H9 (cell line): ENCODE measurements around the gene NPTX1. TPM values are rescaled to one million over a fixed set of nuclear protein-coding genes. Genes with fewer than 3 reads are reported as not detected.

Source experiments
- DNase-seq: peaks from one replicate; pipeline ENCODE4 v3.0.0-alpha.2; 2017
- H2AFZ ChIP-seq: one replicate; pipeline ENCODE4 v1.6.1; 2013; ENCODE audit warnings: mild to moderate bottlenecking, low read length, control low read depth, moderate library complexity
- H2AK5ac ChIP-seq: 2 replicates; pipeline ENCODE4 v1.6.1; 2013; ENCODE audit warnings: low read length, control low read depth, mixed read lengths; ENCODE audit not compliant: insufficient read length
- H2BK120ac ChIP-seq: one replicate; pipeline ENCODE4 v1.6.1; 2013; ENCODE audit warnings: low read depth, mild to moderate bottlenecking, low read length, control low read depth, inconsistent platforms; ENCODE audit not compliant: poor library complexity, severe bottlenecking
- H2BK12ac ChIP-seq: 2 replicates; pipeline ENCODE4 v1.6.1; 2013; ENCODE audit warnings: low read length, control low read depth, mixed read lengths, low read depth; ENCODE audit not compliant: insufficient read length
- H2BK15ac ChIP-seq: 2 replicates; pipeline ENCODE4 v1.6.1; 2013; ENCODE audit warnings: low read depth, low read length, control low read depth
- H2BK20ac ChIP-seq: one replicate; pipeline ENCODE4 v1.6.1; 2013; ENCODE audit warnings: low read depth, mild to moderate bottlenecking, low read length, control low read depth, inconsistent platforms; ENCODE audit not compliant: poor library complexity, severe bottlenecking
- H2BK5ac ChIP-seq: 2 replicates; pipeline ENCODE4 v1.6.1; 2013; ENCODE audit warnings: low read length, control low read depth, mixed read lengths; ENCODE audit not compliant: insufficient read length
- H3K14ac ChIP-seq: 2 replicates; pipeline ENCODE4 v1.6.1; 2013; ENCODE audit warnings: low read length, control low read depth; ENCODE audit not compliant: insufficient read depth
- H3K18ac ChIP-seq: 2 replicates; pipeline ENCODE4 v1.6.1; 2013; ENCODE audit warnings: low read depth, mild to moderate bottlenecking, mixed read lengths, low read length, control low read depth; ENCODE audit not compliant: insufficient read length
- H3K23ac ChIP-seq: 2 replicates; pipeline ENCODE4 v1.6.1; 2013; ENCODE audit warnings: low read length, control low read depth, mixed read lengths, low read depth; ENCODE audit not compliant: insufficient read length
- H3K23me2 ChIP-seq: 2 replicates; pipeline ENCODE4 v1.6.1; 2013; ENCODE audit warnings: low read depth, mild to moderate bottlenecking, mixed read lengths, low read length, control low read depth; ENCODE audit not compliant: insufficient read length, poor library complexity, severe bottlenecking
- H3K27ac ChIP-seq: 2 replicates; pipeline ENCODE4 v1.5.1; 2013; ENCODE audit warnings: low read length, control low read depth, mixed read lengths, low read depth; ENCODE audit not compliant: insufficient read length
- H3K27me3 ChIP-seq: 2 replicates; pipeline ENCODE4 v1.6.1; 2013; ENCODE audit warnings: low read length, control low read depth, inconsistent platforms; ENCODE audit not compliant: insufficient read depth
- H3K4ac ChIP-seq: 2 replicates; pipeline ENCODE4 v1.6.1; 2013; ENCODE audit warnings: low read depth, mild to moderate bottlenecking, control low read depth, inconsistent platforms, low read length, moderate library complexity
- H3K4me1 ChIP-seq: 2 replicates; pipeline ENCODE4 v1.6.1; 2013; ENCODE audit warnings: low read length, control low read depth, inconsistent platforms; ENCODE audit not compliant: insufficient read depth
- H3K4me2 ChIP-seq: 2 replicates; pipeline ENCODE4 v1.6.1; 2013; ENCODE audit warnings: low read length, control low read depth, mixed read lengths; ENCODE audit not compliant: insufficient read length, insufficient read depth
- H3K56ac ChIP-seq: 2 replicates; pipeline ENCODE4 v1.6.1; 2013; ENCODE audit warnings: low read depth, mild to moderate bottlenecking, mixed read lengths, low read length, control low read depth; ENCODE audit not compliant: insufficient read length
- H3K79me1 ChIP-seq: 2 replicates; pipeline ENCODE4 v1.6.1; 2013; ENCODE audit warnings: low read depth, mild to moderate bottlenecking, moderate library complexity, low read length, control low read depth, inconsistent platforms; ENCODE audit not compliant: insufficient read depth, poor library complexity, severe bottlenecking
- H3K79me2 ChIP-seq: 2 replicates; pipeline ENCODE4 v1.6.1; 2013; ENCODE audit warnings: low read length, control low read depth, inconsistent platforms; ENCODE audit not compliant: insufficient read depth
- H3K9ac ChIP-seq: 2 replicates; pipeline ENCODE4 v1.6.1; 2013; ENCODE audit warnings: low read length, control low read depth, mixed read lengths; ENCODE audit not compliant: insufficient read length; ENCODE audit errors: extremely low read depth
- H3K9me3 ChIP-seq: one replicate; pipeline ENCODE4 v1.6.1; 2013; ENCODE audit warnings: low read depth, low read length, inconsistent platforms; ENCODE audit not compliant: control insufficient read depth
- H3T11ph ChIP-seq: one replicate; pipeline ENCODE4 v1.6.1; 2013; ENCODE audit warnings: mild to moderate bottlenecking, low read length, control low read depth, inconsistent platforms
- H4K20me1 ChIP-seq: one replicate; pipeline ENCODE4 v1.6.1; 2013; ENCODE audit not compliant: control insufficient read depth, insufficient read length, insufficient read depth
- H4K5ac ChIP-seq: 2 replicates; pipeline ENCODE4 v1.6.1; 2013; ENCODE audit warnings: low read depth, mild to moderate bottlenecking, mixed read lengths, low read length, control low read depth; ENCODE audit not compliant: insufficient read length
- H4K8ac ChIP-seq: replicated peaks from 2 replicates; pipeline ENCODE4 v1.6.1; 2013; ENCODE audit warnings: low read length, control low read depth, mixed read lengths, low read depth; ENCODE audit not compliant: insufficient read length
- H4K91ac ChIP-seq: 2 replicates; pipeline ENCODE4 v1.6.1; 2013; ENCODE audit warnings: low read depth, mild to moderate bottlenecking, moderate library complexity, mixed read lengths, low read length, control low read depth; ENCODE audit not compliant: insufficient read length
- H3K27ac Mint-ChIP-seq, 3 experiments: 2 replicates in 2 of 3; 3 replicates in 1 of 3; pipeline ENCODE4 v1.8.0; 2020 to 2021; ENCODE audit warnings: mixed read lengths in 3 of 3, mild to moderate bottlenecking in 1 of 3, moderate library complexity in 1 of 3
- H3K27me3 Mint-ChIP-seq: 2 replicates; pipeline ENCODE4 v1.8.0; 2021; ENCODE audit warnings: low read depth, mild to moderate bottlenecking, moderate library complexity, mixed read lengths
- H3K36me3 Mint-ChIP-seq, 3 experiments: 2 replicates in 2 of 3; 3 replicates in 1 of 3; pipeline ENCODE4 v1.8.0; 2020 to 2021; ENCODE audit warnings: low read depth in 3 of 3, mixed read lengths in 3 of 3; ENCODE audit not compliant: insufficient read depth in 1 of 3
- H3K4me1 Mint-ChIP-seq, 2 experiments: 2 replicates each; pipeline ENCODE4 v1.8.0; 2020; ENCODE audit warnings: mixed read lengths in 2 of 2
- H3K4me3 Mint-ChIP-seq, 2 experiments: 2 replicates in 1 of 2; 3 replicates in 1 of 2; pipeline ENCODE4 v1.8.0; 2020 to 2021; ENCODE audit warnings: mild to moderate bottlenecking in 2 of 2, mixed read lengths in 2 of 2, moderate library complexity in 1 of 2
- H3K9me3 Mint-ChIP-seq, 2 experiments: 2 replicates in 1 of 2; 3 replicates in 1 of 2; pipeline ENCODE4 v1.8.0; 2020; ENCODE audit warnings: mild to moderate bottlenecking in 2 of 2, mixed read lengths in 2 of 2, moderate library complexity in 1 of 2
- CTCF ChIP-seq: fragments of 200-600 bp; sonication (generic); conservative IDR thresholded peaks from 3 replicates; pipeline ENCODE4 v1.8.0; 2021; ENCODE audit warnings: antibody characterized with exemption, mild to moderate bottlenecking
- WGBS: extraction: QIAGEN DNeasy Blood & Tissue Kit; methylation state at CpG from one replicate; pipeline ENCODE4 v1.1.7; 2013; ENCODE audit warnings: missing lambda C conversion rate, low lambda C conversion rate, mixed read lengths; ENCODE audit not compliant: insufficient read length; ENCODE audit errors: extremely low coverage; 5-methylcytosine and 5-hydroxymethylcytosine counted together
- total RNA-seq: library from RNA; stranded (reverse); gene quantifications from 2 replicates; pipeline ENCODE4 v1.2.1, GENCODE V29; 2021

Gene NPTX1
- total RNA-seq, 1 experiment from 2014 or later, result 20.5 TPM

- no peaks in the 10 kb centered on the region for H3K9me3 ChIP-seq
- no peak overlapping the region for H2AFZ ChIP-seq
- peaks cover 1% of the 10 kb centered on the region; the same call in 1 of the 2 replicates for H3K27me3 ChIP-seq
- no peak overlapping the region for H3K4me2 ChIP-seq
- no peak overlapping the region for H3K9ac ChIP-seq
- no peak overlapping the region for H4K8ac ChIP-seq
- H3K79me1 ChIP-seq, result no peaks in the 10 kb centered on the region
- TF ChIP-seq CTCF, result no peak
- Mint-ChIP-seq H3K4me1 (peaks cover 28 to 47% of the 10 kb centered on the region in 2 experiments), H3K36me3 (no peaks in the 10 kb centered on the region), H3K27me3 (peaks cover 76% of the 10 kb centered on the region), H3K4me3 (no peak overlapping the region), H3K9me3 (no peaks in the 10 kb centered on the region), H3K27ac (no peak overlapping the region; a peak in 1 of 7 replicates)
- H4K5ac ChIP-seq, result no peak overlapping the region
- H3T11ph ChIP-seq, result no peak overlapping the region
- no peak overlapping the region for H3K14ac ChIP-seq
- H2AK5ac ChIP-seq, result no peak overlapping the region
- no peak overlapping the region for H3K18ac ChIP-seq
- WGBS, result no CpG with 5 or more reads among the region's 17 CpGs
- no peak overlapping the region for H2BK5ac ChIP-seq
- no peak overlapping the region for H3K56ac ChIP-seq
- H2BK15ac ChIP-seq, result no peak overlapping the region
- no peak overlapping the region for H2BK20ac ChIP-seq
- no peak overlapping the region for H3K27ac ChIP-seq
- H2BK12ac ChIP-seq, result no peak overlapping the region
- no peaks in the 10 kb centered on the region for H4K20me1 ChIP-seq
- H2BK120ac ChIP-seq, result no peak overlapping the region
- no peak overlapping the region for H3K4ac ChIP-seq
- H3K4me1 ChIP-seq, result no peaks in the 10 kb centered on the region; the same call in 1 of the 2 replicates
- no peaks in the 10 kb centered on the region for H3K79me2 ChIP-seq
- H4K91ac ChIP-seq, result no peak overlapping the region
- no peaks in the 10 kb centered on the region for H3K23me2 ChIP-seq
- peak; percentile 67 for DNase-seq
- H3K23ac ChIP-seq, result no peak overlapping the region
Observed at GRCh38 chr17:80486692-80487091, 10.3 kb upstream of the NPTX1 start.
